ENCODE measurements around the gene TIMM13. TPM values are rescaled to one million over a fixed set of nuclear protein-coding genes. Genes with fewer than 3 reads are reported as not detected.

The TIMM13 gene
- polyA plus RNA-seq, 2 of the 4 experiments (the other 2 are of a cell fraction): 24.7 to 81.2 TPM

DNA sequence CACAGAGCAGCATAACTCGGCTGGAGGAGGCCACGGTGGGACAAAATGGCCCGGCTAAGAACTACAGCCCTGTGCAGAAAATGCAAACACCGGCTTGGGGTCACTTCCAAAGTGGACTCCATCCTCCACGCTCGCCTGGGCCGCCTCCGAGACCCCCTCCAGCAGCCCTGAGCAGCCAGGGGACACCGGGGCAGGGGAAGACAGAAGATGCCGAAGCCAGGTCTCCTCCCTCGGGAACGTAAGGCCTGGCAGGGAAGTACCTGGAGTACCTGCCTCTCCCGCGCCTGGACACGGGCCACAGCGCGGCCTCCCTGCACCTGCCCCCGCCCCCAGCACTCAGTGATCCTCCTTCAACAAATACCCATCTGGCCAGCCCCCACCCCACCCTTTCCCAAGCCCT, 24.4 kb upstream of the TIMM13 start:
- H3K27ac ChIP-seq: no peak overlapping the region
- POLR2A ChIA-PET: interaction anchor here (1.2 kb wide), 1 partner anchor 25 kb away, joined by 3 read pairs; no protein-coding TSS in a partner anchor
- CTCF ChIA-PET: no interaction called here
- no peaks in the 10 kb centered on the region for H3K9me3 ChIP-seq
- no peak for ATAC-seq
- DNase-seq (ENCODE audit: low read depth in 1 of 2, low spot score in 1 of 2): no peak
- WGBS (ENCODE audit: missing lambda C conversion rate): 100% methylated on average over 8 of the region's 18 CpGs
- H3K4me1 ChIP-seq: peaks cover 17% of the 10 kb centered on the region; the same call in 2 of the 3 replicates
- H3K4me2 ChIP-seq: no peak overlapping the region
- no peak for FAIRE-seq
- TF ChIP-seq, protein P1, sequence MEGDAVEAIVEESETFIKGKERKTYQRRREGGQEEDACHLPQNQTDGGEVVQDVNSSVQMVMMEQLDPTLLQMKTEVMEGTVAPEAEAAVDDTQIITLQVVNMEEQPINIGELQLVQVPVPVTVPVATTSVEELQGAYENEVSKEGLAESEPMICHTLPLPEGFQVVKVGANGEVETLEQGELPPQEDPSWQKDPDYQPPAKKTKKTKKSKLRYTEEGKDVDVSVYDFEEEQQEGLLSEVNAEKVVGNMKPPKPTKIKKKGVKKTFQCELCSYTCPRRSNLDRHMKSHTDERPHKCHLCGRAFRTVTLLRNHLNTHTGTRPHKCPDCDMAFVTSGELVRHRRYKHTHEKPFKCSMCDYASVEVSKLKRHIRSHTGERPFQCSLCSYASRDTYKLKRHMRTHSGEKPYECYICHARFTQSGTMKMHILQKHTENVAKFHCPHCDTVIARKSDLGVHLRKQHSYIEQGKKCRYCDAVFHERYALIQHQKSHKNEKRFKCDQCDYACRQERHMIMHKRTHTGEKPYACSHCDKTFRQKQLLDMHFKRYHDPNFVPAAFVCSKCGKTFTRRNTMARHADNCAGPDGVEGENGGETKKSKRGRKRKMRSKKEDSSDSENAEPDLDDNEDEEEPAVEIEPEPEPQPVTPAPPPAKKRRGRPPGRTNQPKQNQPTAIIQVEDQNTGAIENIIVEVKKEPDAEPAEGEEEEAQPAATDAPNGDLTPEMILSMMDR (IDR thresholded peaks at IDR 0.05): no peak
- TF ChIP-seq RCOR1 (IDR thresholded peaks at IDR 0.05; ENCODE audit: low read depth, low read length) (no peak), NFE2L2 (conservative IDR thresholded peaks at IDR 0.05; ENCODE audit: low read length) (no peak), KDM1A (IDR thresholded peaks at IDR 0.05; ENCODE audit: low read depth) (no peak), HEYL (CRISPR knock-in tag; IDR thresholded peaks at IDR 0.05) (no peak), RARB (CRISPR knock-in tag; IDR thresholded peaks at IDR 0.05) (no peak), ESRRA (IDR thresholded peaks at IDR 0.05; ENCODE audit: borderline replicate concordance, low read length) (no peak), CHD2 (IDR thresholded peaks at IDR 0.05; ENCODE audit: low read length, partially characterized antibody) (no peak), EHF (CRISPR knock-in tag; IDR thresholded peaks at IDR 0.05) (no peak), KDM5A (IDR thresholded peaks at IDR 0.05) (no peak), RAD21 (conservative IDR thresholded peaks at IDR 0.05 in 1 of 2, IDR thresholded peaks at IDR 0.05 in 1 of 2) (no peak), NPAS2 (CRISPR knock-in tag; IDR thresholded peaks at IDR 0.05; ENCODE audit: borderline replicate concordance) (no peak), SREBF2 (IDR thresholded peaks at IDR 0.05) (no peak), CEBPB (IDR thresholded peaks at IDR 0.05) (no peak), POLR2AphosphoS2 (conservative IDR thresholded peaks at IDR 0.05; ENCODE audit: low read length) (no peak), SMC3 (IDR thresholded peaks at IDR 0.05) (no peak), MYC (IDR thresholded peaks at IDR 0.05; ENCODE audit: borderline replicate concordance, low read length) (no peak), EHMT2 (IDR thresholded peaks at IDR 0.05; ENCODE audit: low read depth) (no peak)
- TF ChIP-seq, protein P2, sequence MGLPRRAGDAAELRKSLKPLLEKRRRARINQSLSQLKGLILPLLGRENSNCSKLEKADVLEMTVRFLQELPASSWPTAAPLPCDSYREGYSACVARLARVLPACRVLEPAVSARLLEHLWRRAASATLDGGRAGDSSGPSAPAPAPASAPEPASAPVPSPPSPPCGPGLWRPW (IDR thresholded peaks at IDR 0.05): no peak
- H3K4me3 ChIP-seq: no peak overlapping the region

DNA sequence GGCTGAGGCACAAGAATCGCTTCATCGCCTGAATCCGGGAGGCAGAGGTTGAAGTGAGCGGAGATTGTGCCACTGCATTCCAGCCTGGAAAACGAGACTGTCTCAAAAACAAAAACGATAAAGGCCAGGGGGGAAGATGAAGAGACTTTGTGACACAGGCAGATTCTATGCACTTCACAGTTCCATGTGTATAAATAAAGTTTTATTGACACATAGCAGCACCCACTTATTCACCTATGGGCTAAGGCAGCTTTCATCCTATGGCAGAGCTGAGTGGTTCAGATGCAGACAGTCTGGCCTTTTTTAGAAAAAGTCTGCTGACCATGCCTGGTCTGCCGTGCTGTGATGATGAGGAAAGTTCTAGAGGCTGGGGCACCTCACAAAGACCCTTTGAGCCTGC, 23.8 kb upstream of the TIMM13 start:
- ChIA-PET CTCF (interaction anchor here (0.6 kb wide), 1 partner anchor 40 kb away, joined by 4 read pairs; no protein-coding TSS in a partner anchor), POLR2A (interaction anchor here (1.2 kb wide), 1 partner anchor 26 kb away, joined by 3 read pairs; no protein-coding TSS in a partner anchor)
- WGBS (ENCODE audit: missing lambda C conversion rate): 97% methylated on average over 7 of the region's 7 CpGs
- Histone ChIP-seq H3K4me1 (peaks cover 17% of the 10 kb centered on the region; the same call in 2 of the 3 replicates), H3K4me2 (no peak overlapping the region), H3K27ac (no peak overlapping the region), H3K9me3 (no peaks in the 10 kb centered on the region), H3K4me3 (no peak overlapping the region)
- no peak for DNase-seq (ENCODE audit: low read depth in 1 of 2, low spot score in 1 of 2)
- ATAC-seq: no peak
- TF ChIP-seq, protein P3, sequence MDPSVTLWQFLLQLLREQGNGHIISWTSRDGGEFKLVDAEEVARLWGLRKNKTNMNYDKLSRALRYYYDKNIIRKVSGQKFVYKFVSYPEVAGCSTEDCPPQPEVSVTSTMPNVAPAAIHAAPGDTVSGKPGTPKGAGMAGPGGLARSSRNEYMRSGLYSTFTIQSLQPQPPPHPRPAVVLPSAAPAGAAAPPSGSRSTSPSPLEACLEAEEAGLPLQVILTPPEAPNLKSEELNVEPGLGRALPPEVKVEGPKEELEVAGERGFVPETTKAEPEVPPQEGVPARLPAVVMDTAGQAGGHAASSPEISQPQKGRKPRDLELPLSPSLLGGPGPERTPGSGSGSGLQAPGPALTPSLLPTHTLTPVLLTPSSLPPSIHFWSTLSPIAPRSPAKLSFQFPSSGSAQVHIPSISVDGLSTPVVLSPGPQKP (IDR thresholded peaks at IDR 0.05; ENCODE audit: low read depth, low read length): no peak
- TF ChIP-seq HOXB13 (CRISPR knock-in tag; IDR thresholded peaks at IDR 0.05; ENCODE audit: low read depth) (no peak), CBX2 (IDR thresholded peaks at IDR 0.05; ENCODE audit: borderline replicate concordance, low read depth) (no peak)
- no peak for FAIRE-seq

DNA sequence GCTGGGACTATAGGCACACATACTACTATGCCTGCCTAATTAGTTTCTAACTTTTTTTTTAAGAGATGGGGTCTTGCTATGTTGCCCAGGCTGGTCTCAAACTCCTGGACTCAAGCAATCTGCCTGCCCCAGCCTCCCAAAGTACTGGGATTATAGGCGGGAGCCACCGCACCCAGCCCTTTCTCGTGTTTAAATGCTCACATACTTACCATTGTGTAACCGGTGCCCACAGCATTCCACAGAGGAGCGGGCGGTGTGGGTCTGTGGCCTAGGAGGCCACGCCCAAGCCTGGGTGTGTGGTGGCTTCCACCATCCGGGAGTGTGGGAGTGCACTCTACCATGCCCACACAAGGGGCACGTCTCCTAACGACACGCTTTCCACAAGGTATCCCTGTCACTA, 21.6 kb upstream of the TIMM13 start:
- 89% methylated on average over 8 of the region's 11 CpGs for WGBS (ENCODE audit: missing lambda C conversion rate)
- FAIRE-seq: no peak
- no peak for DNase-seq (ENCODE audit: low read depth in 1 of 2, low spot score in 1 of 2)
- no peak overlapping the region for H3K4me2 ChIP-seq
- H3K9me3 ChIP-seq: no peaks in the 10 kb centered on the region
- ATAC-seq: no peak
- H3K27ac ChIP-seq: no peak overlapping the region
- peaks cover 12% of the 10 kb centered on the region; the same call in 2 of the 3 replicates for H3K4me1 ChIP-seq
- no peak overlapping the region for H3K4me3 ChIP-seq
- ChIA-PET CTCF (interaction anchor here (1.8 kb wide), 1 partner anchor 18 kb away, joined by 3 read pairs; no protein-coding TSS in a partner anchor), POLR2A (no interaction called here)
- TF ChIP-seq, protein P4, sequence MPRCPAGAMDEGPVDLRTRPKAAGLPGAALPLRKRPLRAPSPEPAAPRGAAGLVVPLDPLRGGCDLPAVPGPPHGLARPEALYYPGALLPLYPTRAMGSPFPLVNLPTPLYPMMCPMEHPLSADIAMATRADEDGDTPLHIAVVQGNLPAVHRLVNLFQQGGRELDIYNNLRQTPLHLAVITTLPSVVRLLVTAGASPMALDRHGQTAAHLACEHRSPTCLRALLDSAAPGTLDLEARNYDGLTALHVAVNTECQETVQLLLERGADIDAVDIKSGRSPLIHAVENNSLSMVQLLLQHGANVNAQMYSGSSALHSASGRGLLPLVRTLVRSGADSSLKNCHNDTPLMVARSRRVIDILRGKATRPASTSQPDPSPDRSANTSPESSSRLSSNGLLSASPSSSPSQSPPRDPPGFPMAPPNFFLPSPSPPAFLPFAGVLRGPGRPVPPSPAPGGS (IDR thresholded peaks at IDR 0.05): no peak
- TF ChIP-seq RAD21 (conservative IDR thresholded peaks at IDR 0.05 in 1 of 2, IDR thresholded peaks at IDR 0.05 in 1 of 2) (no peak), RFX5 (IDR thresholded peaks at IDR 0.05) (no peak), HDAC2 (IDR thresholded peaks at IDR 0.05) (no peak), EHMT2 (IDR thresholded peaks at IDR 0.05; ENCODE audit: low read depth) (no peak), CHD4 (IDR thresholded peaks at IDR 0.05; ENCODE audit: borderline replicate concordance) (no peak)
- TF ChIP-seq, protein P5, sequence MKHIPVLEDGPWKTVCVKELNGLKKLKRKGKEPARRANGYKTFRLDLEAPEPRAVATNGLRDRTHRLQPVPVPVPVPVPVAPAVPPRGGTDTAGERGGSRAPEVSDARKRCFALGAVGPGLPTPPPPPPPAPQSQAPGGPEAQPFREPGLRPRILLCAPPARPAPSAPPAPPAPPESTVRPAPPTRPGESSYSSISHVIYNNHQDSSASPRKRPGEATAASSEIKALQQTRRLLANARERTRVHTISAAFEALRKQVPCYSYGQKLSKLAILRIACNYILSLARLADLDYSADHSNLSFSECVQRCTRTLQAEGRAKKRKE (CRISPR knock-in tag; IDR thresholded peaks at IDR 0.05; ENCODE audit: low read depth): no peak
